ENCODE results near the gene SUGP1.

The SUGP1 gene

GRCh38 chr19:19271828-19272599 is 48.3 kb downstream of the SUGP1 start:
- in situ Hi-C loops (cut with MboI; ENCODE audit: low sequenced_read_pairs, unreplicated experiment): no loop called here
- TF ChIP-seq CTCF (IDR thresholded peaks at IDR 0.05; ENCODE audit: borderline replicate concordance, control extremely low read depth, extremely low read depth, insufficient read depth, missing control alignments): no peak
- DNase-seq (ENCODE audit: low spot score): no peak

GRCh38 chr19:19270749-19271571 is 49.3 kb downstream of the SUGP1 start:
- in situ Hi-C loops (cut with MboI; ENCODE audit: low sequenced_read_pairs, unreplicated experiment): no loop called here
- TF ChIP-seq CTCF (IDR thresholded peaks at IDR 0.05; ENCODE audit: borderline replicate concordance, control extremely low read depth, extremely low read depth, insufficient read depth, missing control alignments): no peak

GRCh38 chr19:19269952-19270694 is 50.2 kb downstream of the SUGP1 start:
- in situ Hi-C loops (cut with MboI; ENCODE audit: low sequenced_read_pairs, unreplicated experiment): no loop called here
- DNase-seq (ENCODE audit: low spot score): no peak
- TF ChIP-seq CTCF (IDR thresholded peaks at IDR 0.05; ENCODE audit: borderline replicate concordance, control extremely low read depth, extremely low read depth, insufficient read depth, missing control alignments): no peak

More at GRCh38 chr19:19270749-19271571, 49.3 kb downstream of the SUGP1 start:
- DNase-seq (ENCODE audit: low spot score): no peak

DNA sequence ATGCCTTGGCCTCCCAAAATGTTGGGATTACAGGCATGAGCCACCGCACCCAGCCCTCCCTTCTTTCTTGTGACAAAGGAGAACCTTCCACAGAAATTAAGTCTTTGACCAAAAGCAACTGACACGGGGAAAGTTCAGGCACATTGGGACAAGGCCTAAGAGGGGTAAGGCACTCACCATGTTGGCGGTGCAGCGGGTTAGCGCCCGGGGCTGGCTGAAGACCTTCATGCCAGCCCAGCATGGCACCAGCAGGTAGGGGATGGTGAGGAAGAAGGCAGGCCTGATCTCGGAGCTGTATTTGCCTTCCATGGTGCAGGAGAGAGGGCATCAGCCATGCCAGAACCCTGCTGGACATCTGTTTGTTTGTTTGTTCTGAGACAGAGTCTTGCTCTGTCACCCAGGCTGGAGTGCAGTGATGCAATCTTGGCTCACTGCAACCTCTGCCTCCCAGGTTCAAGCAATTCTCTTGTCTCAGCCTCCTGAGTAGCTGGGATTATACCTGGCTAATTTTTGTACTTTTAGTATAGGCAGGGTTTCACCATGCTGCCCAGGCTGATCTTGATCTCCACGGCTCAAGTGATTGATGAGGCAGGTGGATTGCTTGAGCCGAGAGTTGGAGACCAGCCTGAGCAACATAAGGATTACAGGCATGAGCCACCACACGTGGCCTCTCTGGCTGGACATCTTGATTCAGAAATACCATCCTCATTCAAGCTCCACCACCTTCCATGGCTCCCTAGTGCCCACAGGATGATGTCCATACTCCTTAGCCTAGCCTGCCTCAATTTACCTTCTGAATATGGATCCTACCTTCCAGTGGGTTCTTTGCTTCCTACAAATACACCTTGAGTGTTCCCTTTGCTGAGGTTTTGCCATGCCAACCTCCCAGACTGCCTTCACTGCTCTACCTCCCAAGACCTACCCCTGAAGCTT is 51.6 kb downstream of the SUGP1 start:
- in situ Hi-C loops (cut with MboI; ENCODE audit: low sequenced_read_pairs, unreplicated experiment): no loop called here
- DNase-seq (ENCODE audit: low spot score): no peak
- TF ChIP-seq CTCF (IDR thresholded peaks at IDR 0.05; ENCODE audit: borderline replicate concordance, control extremely low read depth, extremely low read depth, insufficient read depth, missing control alignments): no peak

- in situ Hi-C loops (cut with MboI; ENCODE audit: low sequenced_read_pairs, unreplicated experiment): no loop called here
- TF ChIP-seq CTCF (IDR thresholded peaks at IDR 0.05; ENCODE audit: borderline replicate concordance, control extremely low read depth, extremely low read depth, insufficient read depth, missing control alignments): no peak
- no peak for DNase-seq (ENCODE audit: low spot score)
Measured at GRCh38 chr19:19267305-19267704, 53.0 kb downstream of the SUGP1 start.
